NCI-H774 (cell line): ENCODE measurements around the gene FAM184B.

Experiments
- DNase-seq: peaks from one replicate; lab custom pipeline; 2025; lab: John Stamatoyannopoulos, UW

Gene FAM184B

GRCh38 chr4:17773135-17773698 lies 8.2 kb downstream of the FAM184B start:
- no peak for DNase-seq

GRCh38 chr4:17771284-17771908 lies 10.0 kb downstream of the FAM184B start:
- DNase-seq, result no peak

GRCh38 chr4:17770845-17771244 lies 10.6 kb downstream of the FAM184B start:
- no peak for DNase-seq

GRCh38 chr4:17769406-17770174 lies 11.8 kb downstream of the FAM184B start:
- no peak for DNase-seq

- no peak for DNase-seq
These were observed 14.5 kb downstream of the FAM184B start for GRCh38 chr4:17766826-17767458.

GRCh38 chr4:17765514-17766286 lies 15.7 kb downstream of the FAM184B start:
- DNase-seq, result no peak

GRCh38 chr4:17763931-17764330 lies 17.5 kb downstream of the FAM184B start:
- DNase-seq, result no peak

GRCh38 chr4:17763416-17763815 lies 18.0 kb downstream of the FAM184B start:
- DNase-seq, result no peak

- no peak for DNase-seq
These were observed 18.7 kb downstream of the FAM184B start for GRCh38 chr4:17762726-17763125.

- DNase-seq, result no peak
These were observed 20.4 kb downstream of the FAM184B start for GRCh38 chr4:17761062-17761461.

- DNase-seq, result no peak
These were observed 20.8 kb downstream of the FAM184B start for GRCh38 chr4:17760626-17761025.

- peak; percentile 11 for DNase-seq
These were observed 22.9 kb downstream of the FAM184B start for GRCh38 chr4:17758485-17758884.

- no peak for DNase-seq
These were observed 23.8 kb downstream of the FAM184B start for GRCh38 chr4:17757621-17758020.

GRCh38 chr4:17753646-17754045 lies 27.8 kb downstream of the FAM184B start:
- DNase-seq, result no peak

GRCh38 chr4:17740702-17741101 lies 40.7 kb downstream of the FAM184B start:
- no peak for DNase-seq

- DNase-seq, result no peak
These were observed 44.9 kb downstream of the FAM184B start for GRCh38 chr4:17736484-17736883.

GRCh38 chr4:17726911-17727310 lies 54.5 kb downstream of the FAM184B start:
- no peak for DNase-seq

- DNase-seq, result no peak
These were observed 57.8 kb downstream of the FAM184B start for GRCh38 chr4:17723648-17724047.

GRCh38 chr4:17722356-17722700 lies 59.1 kb downstream of the FAM184B start:
- no peak for DNase-seq

GRCh38 chr4:17721496-17722355 lies 59.7 kb downstream of the FAM184B start:
- no peak for DNase-seq

- DNase-seq, result no peak
These were observed 62.3 kb downstream of the FAM184B start for GRCh38 chr4:17719106-17719505.
